ENCODE measurements around the gene SRMS.

Gene SRMS

GRCh38 chr20:63538204-63539091 lies 9.1 kb downstream of the SRMS start:
- no peak for DNase-seq (ENCODE audit: low read depth in 2 of 2)

- DNase-seq (ENCODE audit: low read depth in 2 of 2), result peak; percentile 91 to 95
These were observed 9.9 kb downstream of the SRMS start for GRCh38 chr20:63537525-63538203.

GRCh38 chr20:63536997-63537524 lies 10.5 kb downstream of the SRMS start, which contains the start of gene PTK6:
Gene PTK6 (minus strand): TSS chr20:63537376. CDS start chr20:63537314, 62 bp downstream.
- peak; percentile 42 to 44 for DNase-seq (ENCODE audit: low read depth in 2 of 2)

DNA sequence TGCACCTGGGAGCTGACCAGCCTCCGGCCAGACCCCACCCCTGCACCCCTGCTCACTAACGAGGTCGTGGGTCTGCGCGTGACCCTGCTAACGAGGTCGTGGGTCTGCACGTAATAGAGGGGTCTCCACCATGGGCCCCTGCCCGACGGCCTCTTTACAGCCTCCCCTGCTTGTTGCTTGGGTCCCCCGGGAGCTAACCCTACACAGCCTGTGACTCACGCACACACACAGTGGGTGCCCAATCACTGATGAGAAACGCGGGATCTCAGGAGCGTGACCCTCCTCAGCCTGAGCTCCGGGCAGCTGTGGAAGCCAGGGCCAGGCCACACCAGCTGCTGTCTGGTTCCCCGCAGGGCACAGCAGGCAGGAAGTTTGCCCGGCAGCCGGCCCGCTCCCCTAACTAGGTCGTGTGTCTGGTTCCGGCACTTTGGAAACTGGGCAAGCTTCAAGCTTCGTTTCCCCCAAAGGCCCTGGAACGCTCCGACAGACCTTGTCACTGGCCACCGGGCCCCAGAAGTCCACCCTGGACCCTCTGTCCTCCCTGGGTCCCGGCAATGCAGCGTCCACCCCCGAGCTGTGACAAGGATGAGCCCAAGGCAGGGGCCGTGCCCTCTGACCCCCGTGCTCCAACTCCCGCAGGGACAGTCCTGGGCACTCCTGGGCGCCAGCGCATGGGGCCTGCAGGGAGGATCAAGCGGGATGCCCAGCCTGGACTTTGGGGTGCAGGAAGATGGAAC lies 11.1 kb downstream of the SRMS start:
- no peak for DNase-seq (ENCODE audit: low read depth in 2 of 2)

DNA sequence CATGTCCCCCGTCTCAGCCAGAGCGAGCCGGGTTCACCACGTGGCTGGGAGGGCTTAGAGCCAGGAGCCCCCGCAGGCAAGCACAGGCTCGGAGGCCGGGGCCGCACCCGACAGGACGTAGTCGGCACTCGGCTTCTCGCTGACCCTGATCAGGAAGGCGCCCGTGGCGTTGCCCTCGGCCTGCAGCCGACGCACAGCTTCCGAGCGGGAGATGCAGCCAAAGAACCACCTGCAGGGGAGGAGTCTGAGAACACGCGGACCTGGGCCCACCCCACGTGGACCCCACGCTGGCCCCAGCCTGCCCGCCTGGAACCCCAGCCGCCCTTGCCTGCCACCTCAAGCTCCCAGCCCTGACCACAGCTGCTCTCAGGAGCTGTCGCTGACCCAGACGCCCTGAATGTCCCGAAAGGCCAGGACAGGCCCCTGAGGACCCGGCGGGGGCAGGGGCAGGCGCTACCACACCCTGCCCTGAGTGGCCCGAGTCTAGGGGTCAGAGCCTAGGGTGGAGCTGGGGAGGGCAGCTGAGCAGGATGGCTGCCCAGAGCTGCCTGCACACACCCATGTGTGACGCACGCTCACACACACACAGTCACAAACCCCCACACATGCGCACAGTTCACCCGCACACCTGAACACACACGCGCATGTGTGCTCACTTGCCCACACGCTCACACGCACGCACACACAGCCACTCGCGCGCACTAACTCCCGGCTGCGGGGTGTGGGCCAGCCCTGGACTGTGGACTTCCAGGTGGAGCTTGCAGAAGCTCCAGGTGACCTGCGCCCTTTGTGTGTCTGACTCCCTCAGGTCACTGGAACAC lies 12.5 kb downstream of the SRMS start:
- DNase-seq (ENCODE audit: low read depth in 2 of 2), result no peak

DNA sequence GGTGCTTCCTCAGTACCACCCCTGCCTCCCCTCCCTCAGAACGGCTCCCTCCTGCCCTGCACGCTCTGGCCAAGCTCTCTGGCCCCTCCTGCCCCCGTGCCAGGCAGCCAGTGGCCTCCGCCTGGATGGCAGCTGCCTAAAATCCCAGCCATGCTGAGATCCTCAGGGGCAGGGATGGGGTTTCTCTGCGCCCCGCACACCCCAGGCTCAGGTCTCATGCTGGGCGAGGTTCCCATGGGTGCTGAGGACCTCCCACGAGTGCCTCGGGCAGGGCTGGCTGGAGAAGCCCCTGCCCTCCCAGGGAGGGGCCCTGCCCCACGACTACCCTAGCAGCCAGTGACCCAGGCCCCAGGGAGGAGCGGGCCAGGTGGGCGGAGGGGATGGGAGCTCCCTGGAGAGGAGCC lies 13.1 kb downstream of the SRMS start:
- DNase-seq (ENCODE audit: low read depth in 2 of 2), result no peak

GRCh38 chr20:63533871-63534393 lies 13.6 kb downstream of the SRMS start:
- DNase-seq (ENCODE audit: low read depth in 2 of 2), result no peak

DNA sequence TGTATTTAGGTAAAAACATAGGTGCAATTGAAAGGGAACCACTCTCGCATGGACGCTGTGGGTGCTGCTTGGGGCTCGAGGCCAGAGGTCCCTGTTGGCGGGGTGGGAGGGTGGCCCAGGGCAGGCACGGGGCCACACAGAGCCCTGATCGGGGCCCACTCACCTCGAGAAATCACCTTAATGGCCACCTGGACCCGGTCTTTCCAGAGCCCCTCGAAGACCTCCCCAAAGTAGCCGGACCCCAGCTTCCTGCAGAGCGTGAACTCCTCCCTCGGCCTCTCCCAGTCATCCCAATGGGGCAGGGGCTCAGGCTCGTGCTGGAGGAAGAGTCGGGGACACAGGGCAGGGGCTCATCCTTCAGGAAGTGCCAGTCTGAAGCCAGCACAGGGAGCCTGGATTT lies 14.2 kb downstream of the SRMS start:
- no peak for DNase-seq (ENCODE audit: low read depth in 2 of 2)

- DNase-seq (ENCODE audit: low read depth in 2 of 2), result no peak
These were observed 15.0 kb downstream of the SRMS start for GRCh38 chr20:63532449-63532971.

- DNase-seq (ENCODE audit: low read depth in 2 of 2), result no peak
These were observed 15.7 kb downstream of the SRMS start for GRCh38 chr20:63531686-63532448.

DNA sequence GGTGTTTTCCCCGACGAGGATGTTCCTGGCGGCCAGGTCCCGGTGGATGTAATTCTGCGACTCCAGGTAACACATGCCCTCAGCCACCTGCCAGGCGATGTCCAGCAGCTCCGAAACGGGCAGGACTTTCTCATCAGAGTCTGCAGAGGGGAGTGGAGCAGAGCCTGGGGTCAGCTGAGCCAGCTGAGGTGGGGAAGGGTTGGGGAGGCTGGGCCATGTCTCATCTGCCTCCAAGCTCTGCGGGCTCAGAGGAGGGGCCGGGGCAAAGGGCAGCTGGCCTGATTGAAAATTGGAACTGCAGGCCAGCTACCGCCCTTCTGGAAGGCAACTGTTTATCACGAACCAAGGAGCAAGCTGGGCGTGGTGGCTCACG lies 16.8 kb downstream of the SRMS start:
- no peak for DNase-seq (ENCODE audit: low read depth in 2 of 2)

DNA sequence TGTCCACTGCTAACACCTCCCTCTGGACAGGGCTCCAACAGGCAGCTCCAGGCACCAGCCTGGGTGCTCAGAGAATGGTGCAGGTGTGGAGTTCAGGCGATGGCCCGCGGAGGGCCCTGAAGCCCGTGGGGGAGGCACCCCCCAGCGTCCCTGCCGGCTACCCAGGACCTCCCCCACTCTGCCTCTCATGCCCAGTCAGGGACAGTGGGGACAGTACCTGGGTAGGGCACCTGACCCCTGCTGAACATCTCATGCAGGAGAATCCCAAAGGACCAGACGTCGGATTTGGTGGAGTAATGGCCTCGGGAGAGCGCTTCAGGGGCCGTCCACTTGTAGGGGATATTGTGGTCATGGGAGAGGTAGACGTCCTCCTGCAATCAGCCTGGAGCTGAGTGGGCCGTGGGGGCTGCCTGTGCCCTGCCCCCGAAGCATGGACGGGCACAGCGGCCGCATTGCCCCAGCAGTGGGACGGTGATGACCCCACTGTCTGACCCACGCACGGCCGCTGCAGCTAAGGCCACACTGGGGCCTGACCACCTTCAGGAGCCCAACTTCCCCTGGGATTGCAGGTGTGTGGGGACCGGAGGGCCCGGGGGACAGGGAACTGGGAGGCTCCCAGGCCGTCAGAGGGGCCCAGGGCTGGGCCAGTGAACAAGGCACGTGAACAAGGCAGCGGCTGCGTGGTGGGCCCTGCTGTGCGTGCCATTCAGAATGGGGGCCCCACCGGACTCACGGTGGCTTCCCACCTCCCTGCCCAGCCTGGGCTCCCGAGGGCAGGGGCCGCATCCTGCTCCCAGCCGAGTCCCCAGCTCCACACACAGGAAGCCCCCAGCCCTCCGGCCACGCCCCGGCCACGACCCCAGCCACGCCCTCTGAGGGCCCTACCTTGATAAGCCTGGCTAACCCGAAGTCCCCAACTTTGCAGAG lies 17.4 kb downstream of the SRMS start:
- no peak for DNase-seq (ENCODE audit: low read depth in 2 of 2)

DNA sequence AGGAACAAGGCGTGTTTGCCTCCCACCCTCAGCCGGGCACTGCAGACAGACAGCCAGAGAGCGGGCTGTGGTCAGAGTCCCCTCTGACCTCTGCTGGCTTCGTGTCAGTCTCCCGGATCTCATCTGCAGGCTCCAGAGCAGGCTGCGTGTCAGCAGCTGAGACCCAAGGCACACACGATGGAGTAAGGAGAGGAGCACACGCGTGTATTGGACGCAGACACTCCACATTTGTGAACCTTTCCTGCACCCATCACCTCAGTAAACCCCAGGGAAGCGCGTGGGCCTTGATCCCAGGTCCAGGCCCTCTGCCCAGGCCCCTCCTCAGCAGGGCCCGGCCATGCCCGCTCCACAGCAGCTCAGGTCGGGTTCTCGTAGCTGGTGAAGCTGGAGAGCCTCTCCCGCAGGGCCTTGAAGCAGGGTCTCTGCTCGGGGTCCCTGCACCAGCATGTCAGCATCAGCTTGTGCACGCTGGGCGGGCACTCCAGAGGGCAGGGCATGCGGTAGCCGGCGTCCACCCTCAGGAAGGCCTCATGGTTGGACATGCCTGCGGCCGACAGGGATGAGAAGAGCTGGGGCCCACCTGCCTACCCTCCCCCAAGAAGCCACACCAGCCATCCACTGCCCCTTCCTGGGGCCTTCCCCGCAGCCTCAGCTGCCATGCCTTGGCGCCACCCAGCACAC lies 18.2 kb downstream of the SRMS start:
- no peak for DNase-seq (ENCODE audit: low read depth in 2 of 2)

DNA sequence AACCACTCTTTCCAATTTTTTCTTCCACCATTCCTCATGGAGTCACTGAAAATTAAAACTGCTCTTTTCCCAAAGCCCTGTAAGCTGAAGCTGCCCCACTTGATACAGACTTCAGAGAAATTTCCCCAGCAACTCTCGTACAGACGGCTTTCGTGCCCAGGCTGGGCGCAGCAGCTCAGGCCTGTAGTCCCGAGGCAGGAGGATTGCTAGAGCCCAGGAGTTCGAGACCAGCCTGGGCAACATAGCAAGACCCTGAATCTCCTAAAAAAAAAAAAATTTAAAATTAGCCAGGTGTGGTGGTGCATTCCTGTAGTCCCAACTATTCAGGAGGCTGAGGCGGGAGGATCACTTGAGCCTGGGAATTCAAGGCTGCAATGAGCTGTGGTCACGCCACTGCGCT lies 20.4 kb downstream of the SRMS start:
- DNase-seq (ENCODE audit: low read depth in 2 of 2), result no peak

GRCh38 chr20:63525971-63526370 lies 21.6 kb downstream of the SRMS start:
- no peak for DNase-seq (ENCODE audit: low read depth in 2 of 2)

GRCh38 chr20:63525185-63525584 lies 22.4 kb downstream of the SRMS start:
- no peak for DNase-seq (ENCODE audit: low read depth in 2 of 2)

DNA sequence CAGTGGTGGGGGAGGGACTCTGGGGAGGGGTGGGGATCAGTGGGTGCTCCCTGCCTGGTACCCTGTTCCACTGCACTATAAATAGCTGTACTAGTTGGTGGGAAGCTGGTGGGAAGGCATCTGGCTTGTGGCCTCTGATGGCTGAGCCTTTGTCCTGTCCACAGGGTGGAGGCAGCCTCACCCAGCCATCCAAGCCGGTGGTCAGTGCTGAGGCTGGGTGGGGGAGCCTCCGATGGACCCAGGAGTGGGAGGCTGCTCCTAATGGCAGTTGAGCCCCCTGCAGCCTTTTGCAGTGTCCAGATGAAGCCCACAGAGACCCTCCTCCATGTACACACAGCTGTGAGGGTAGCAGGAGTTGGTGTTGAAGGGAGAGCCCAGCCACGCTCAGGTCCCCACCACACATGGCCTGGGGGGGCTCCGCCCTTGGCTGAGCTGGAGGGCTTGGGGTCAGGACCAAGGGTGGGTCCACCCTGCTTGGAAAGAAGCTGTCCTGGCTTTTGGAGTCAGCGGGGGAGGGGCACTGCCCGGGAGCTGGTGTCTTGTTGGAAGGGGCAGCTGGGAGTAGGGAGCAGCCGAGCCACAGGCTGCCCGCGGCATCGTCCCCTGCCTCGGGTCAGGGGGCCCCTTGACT lies 24.5 kb downstream of the SRMS start:
- DNase-seq (ENCODE audit: low read depth in 2 of 2), result no peak

All from stimulated activated CD4-positive, alpha-beta T cell treated with anti-CD3 and anti-CD28 coated beads, Interleukin-4, amount 100 ng/mL, for 48 hours (primary cell).